Mesenchymal stem cell (in vitro differentiated cells and primary cell): ENCODE data around the gene GPAT3.

Source experiments
- DNase-seq: peaks from one replicate; pipeline ENCODE4 v3.0.0-alpha.2; 2013
- H2AFZ ChIP-seq: one replicate; pipeline ENCODE4 v1.6.1; 2013; ENCODE audit warnings: low read depth, mild to moderate bottlenecking, control low read depth, inconsistent platforms, low read length, moderate library complexity
- H2AK5ac ChIP-seq: 2 replicates; pipeline ENCODE4 v1.6.1; 2013; ENCODE audit warnings: low read length, moderate library complexity, mild to moderate bottlenecking, inconsistent platforms; ENCODE audit not compliant: severe bottlenecking
- H2BK120ac ChIP-seq: one replicate; pipeline ENCODE4 v1.6.1; 2013; ENCODE audit warnings: low read depth, mild to moderate bottlenecking, inconsistent platforms, low read length, moderate library complexity
- H2BK12ac ChIP-seq, 2 experiments: one replicate each; pipeline ENCODE4 v1.6.1; 2013; ENCODE audit warnings: inconsistent platforms in 2 of 2, low read length in 2 of 2, mild to moderate bottlenecking in 2 of 2, moderate library complexity in 2 of 2, control low read depth in 1 of 2
- H2BK15ac ChIP-seq: one replicate; pipeline ENCODE4 v1.6.1; 2013; ENCODE audit warnings: mild to moderate bottlenecking, low read depth, inconsistent platforms; ENCODE audit not compliant: poor library complexity, severe bottlenecking
- H2BK5ac ChIP-seq: 2 replicates; pipeline ENCODE4 v1.6.1; 2013; ENCODE audit warnings: low read depth, mild to moderate bottlenecking, low read length, control low read depth, inconsistent platforms; ENCODE audit not compliant: poor library complexity, severe bottlenecking
- H3K14ac ChIP-seq, 2 experiments: one replicate each; pipeline ENCODE4 v1.6.1; 2013; ENCODE audit warnings: inconsistent platforms in 2 of 2, low read length in 2 of 2, control low read depth in 1 of 2, mild to moderate bottlenecking in 1 of 2, moderate library complexity in 1 of 2
- H3K18ac ChIP-seq, 2 experiments: one replicate each; pipeline ENCODE4 v1.6.1; 2013; ENCODE audit warnings: inconsistent platforms in 2 of 2, low read length in 2 of 2, control low read depth in 1 of 2, low read depth in 1 of 2, mild to moderate bottlenecking in 1 of 2
- H3K23ac ChIP-seq, 2 experiments: one replicate each; pipeline ENCODE4 v1.6.1; 2013; ENCODE audit warnings: inconsistent platforms in 2 of 2, low read length in 2 of 2, mild to moderate bottlenecking in 2 of 2, moderate library complexity in 2 of 2, control low read depth in 1 of 2
- H3K27ac ChIP-seq: 2 replicates; pipeline ENCODE4 v1.5.1; 2013; ENCODE audit warnings: mild to moderate bottlenecking, moderate library complexity, low read length, control low read depth, inconsistent platforms; ENCODE audit not compliant: poor library complexity, severe bottlenecking
- H3K27me3 ChIP-seq, 2 experiments: 2 replicates each; pipeline versions ENCODE4 v1.6.1 to v1.7.0; 2013; ENCODE audit warnings: low read length in 2 of 2, mild to moderate bottlenecking in 2 of 2, moderate library complexity in 2 of 2, control low read depth in 1 of 2, inconsistent platforms in 1 of 2; ENCODE audit not compliant: control insufficient read depth in 1 of 2, insufficient read depth in 1 of 2
- H3K36me3 ChIP-seq, 2 experiments: 2 replicates each; pipeline versions ENCODE4 v1.6.1 to v1.7.0; 2013; ENCODE audit warnings: low read length in 2 of 2, control low read depth in 1 of 2, inconsistent platforms in 1 of 2, low read depth in 1 of 2, mild to moderate bottlenecking in 1 of 2; ENCODE audit not compliant: insufficient read depth in 2 of 2, control insufficient read depth in 1 of 2
- H3K4ac ChIP-seq, 2 experiments: one replicate each; pipeline ENCODE4 v1.6.1; 2013; ENCODE audit warnings: inconsistent platforms in 2 of 2, low read length in 2 of 2, mild to moderate bottlenecking in 2 of 2, moderate library complexity in 2 of 2, control low read depth in 1 of 2, low read depth in 1 of 2
- H3K4me1 ChIP-seq: 2 replicates; pipeline ENCODE4 v1.6.1; 2013; ENCODE audit warnings: low read depth, low read length, control low read depth; ENCODE audit not compliant: control insufficient read depth, insufficient read depth
- H3K4me2 ChIP-seq: 2 replicates; pipeline ENCODE4 v1.6.1; 2013; ENCODE audit warnings: low read length, mild to moderate bottlenecking, inconsistent platforms; ENCODE audit not compliant: poor library complexity, severe bottlenecking
- H3K4me3 ChIP-seq, 2 experiments: 2 replicates each; pipeline versions ENCODE4 v1.5.1 to v1.7.0; 2013; ENCODE audit warnings: low read length in 2 of 2, mild to moderate bottlenecking in 2 of 2, control low read depth in 1 of 2, low read depth in 1 of 2; ENCODE audit not compliant: insufficient read depth in 1 of 2
- H3K79me1 ChIP-seq: replicated peaks from 2 replicates; pipeline ENCODE4 v1.6.1; 2013; ENCODE audit warnings: mild to moderate bottlenecking, control low read depth, low read length, inconsistent platforms; ENCODE audit not compliant: poor library complexity, severe bottlenecking
- H3K9ac ChIP-seq: 2 replicates; pipeline ENCODE4 v1.7.0; 2013; ENCODE audit warnings: mild to moderate bottlenecking, low read length, moderate library complexity
- H3K9me3 ChIP-seq: 2 replicates; pipeline ENCODE4 v1.7.0; 2013; ENCODE audit warnings: mild to moderate bottlenecking, low read length; ENCODE audit not compliant: control insufficient read depth
- H4K8ac ChIP-seq: one replicate; pipeline ENCODE4 v1.6.1; 2013; ENCODE audit warnings: inconsistent platforms, mild to moderate bottlenecking, low read length, moderate library complexity
- H4K91ac ChIP-seq: one replicate; pipeline ENCODE4 v1.6.1; 2013; ENCODE audit warnings: mild to moderate bottlenecking, low read length, inconsistent platforms
- WGBS: methylation state at CpG from one replicate; pipeline ENCODE4 v1.1.7; 2013; ENCODE audit warnings: mixed read lengths; 5-methylcytosine and 5-hydroxymethylcytosine counted together

Gene GPAT3

DNA sequence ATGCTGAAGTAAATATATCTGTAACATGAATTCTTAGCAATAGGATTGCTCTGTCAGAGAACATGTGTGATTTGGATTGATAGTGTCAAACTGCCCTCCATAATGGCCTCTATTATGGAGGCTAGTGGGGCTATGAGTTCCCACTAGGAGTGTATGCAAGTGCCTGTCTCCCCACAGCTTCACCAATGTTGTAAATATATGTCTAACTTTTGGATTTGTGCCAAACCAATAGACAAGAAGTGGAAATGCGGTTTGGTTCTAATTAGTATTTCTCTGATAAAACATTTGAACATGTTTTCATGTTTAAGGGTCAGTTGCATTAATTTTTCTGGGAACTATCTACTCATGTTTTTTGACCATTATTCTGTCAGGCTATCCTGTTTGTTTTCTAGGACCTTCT, 28.1 kb downstream of the GPAT3 start:
- no peak overlapping the region for H3K27ac ChIP-seq
- no peak overlapping the region for H3K18ac ChIP-seq
- H2BK120ac ChIP-seq = no peak overlapping the region
- no peak overlapping the region for H4K8ac ChIP-seq
- H2BK12ac ChIP-seq = no peak overlapping the region
- H3K23ac ChIP-seq = no peak overlapping the region
- H2AK5ac ChIP-seq = no peak overlapping the region
- no peak overlapping the region for H3K9ac ChIP-seq
- no peaks in the 10 kb centered on the region for H3K9me3 ChIP-seq
- no peaks in the 10 kb centered on the region for H3K36me3 ChIP-seq
- H4K91ac ChIP-seq = no peak overlapping the region
- no peak overlapping the region for H3K4ac ChIP-seq
- peaks cover 3% of the 10 kb centered on the region for H3K4me1 ChIP-seq
- H3K14ac ChIP-seq = no peak overlapping the region
- H3K4me2 ChIP-seq = no peak overlapping the region
- no peak overlapping the region for H3K4me3 ChIP-seq
- no peak for DNase-seq
- H3K27me3 ChIP-seq = no peaks in the 10 kb centered on the region
- no peak overlapping the region for H2BK5ac ChIP-seq
- WGBS = 100% methylated on average over 1 of the region's 1 CpG
- no peak overlapping the region for H2BK15ac ChIP-seq
- H3K79me1 ChIP-seq = peaks cover 7% of the 10 kb centered on the region
- no peak overlapping the region for H2AFZ ChIP-seq

DNA sequence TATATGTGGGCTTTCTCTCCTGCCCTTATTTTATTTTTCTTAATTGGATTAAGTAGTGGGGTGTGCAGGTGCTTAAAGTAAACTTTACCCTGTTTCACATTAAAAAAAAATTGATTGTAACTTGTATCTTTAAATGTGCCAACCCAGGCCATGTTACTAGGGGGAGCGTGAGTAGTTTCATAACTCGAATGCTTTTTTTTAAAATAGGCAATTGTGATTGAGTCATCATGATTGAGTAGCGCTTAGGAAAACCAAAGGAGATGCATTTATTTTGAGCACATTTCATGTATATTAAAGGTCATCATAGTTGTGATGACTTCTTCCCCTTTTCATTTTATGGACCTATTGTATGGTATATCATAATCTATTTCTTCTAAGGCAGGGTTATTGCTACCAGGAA, 32.2 kb downstream of the GPAT3 start:
- no peak for DNase-seq
- no peak overlapping the region for H4K8ac ChIP-seq
- no peak overlapping the region for H3K9ac ChIP-seq
- no peaks in the 10 kb centered on the region for H3K36me3 ChIP-seq
- no peak overlapping the region for H3K14ac ChIP-seq
- H3K4me1 ChIP-seq = no peaks in the 10 kb centered on the region
- no peak overlapping the region for H3K4me2 ChIP-seq
- H2BK15ac ChIP-seq = no peak overlapping the region
- no peak overlapping the region for H2BK12ac ChIP-seq
- H2AK5ac ChIP-seq = no peak overlapping the region
- no peak overlapping the region for H3K18ac ChIP-seq
- no peak overlapping the region for H3K23ac ChIP-seq
- H2BK5ac ChIP-seq = no peak overlapping the region
- no peaks in the 10 kb centered on the region for H3K79me1 ChIP-seq
- H2AFZ ChIP-seq = no peak overlapping the region
- no peak overlapping the region for H3K4ac ChIP-seq
- 98% methylated on average over 3 of the region's 3 CpGs for WGBS
- no peak overlapping the region for H3K27ac ChIP-seq
- H4K91ac ChIP-seq = no peak overlapping the region
- H3K4me3 ChIP-seq = no peak overlapping the region
- no peaks in the 10 kb centered on the region for H3K9me3 ChIP-seq
- H3K27me3 ChIP-seq = no peaks in the 10 kb centered on the region
- no peak overlapping the region for H2BK120ac ChIP-seq

DNA sequence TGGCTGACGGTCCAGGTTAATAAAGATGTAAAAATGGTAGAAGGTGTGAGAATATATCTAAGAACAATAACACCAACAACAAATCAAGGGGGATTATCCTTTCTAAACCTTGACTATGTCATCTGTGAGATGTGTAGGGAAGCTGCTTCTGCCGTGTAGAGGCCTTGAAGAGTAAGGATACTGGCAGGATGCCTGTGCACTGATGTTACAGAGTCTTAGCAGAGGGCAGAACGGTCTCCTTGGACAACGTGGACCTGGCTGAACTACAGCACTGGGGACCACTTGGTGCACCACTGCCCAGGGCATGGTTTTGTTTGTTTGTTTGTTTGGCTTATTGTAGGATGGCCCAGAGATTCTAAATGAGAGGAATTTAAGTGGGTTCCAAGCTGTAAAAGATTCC, 33.5 kb downstream of the GPAT3 start:
- Histone ChIP-seq H3K4me3 (no peak overlapping the region), H2BK12ac (no peak overlapping the region), H4K8ac (no peak overlapping the region), H3K36me3 (no peaks in the 10 kb centered on the region), H3K4me1 (no peaks in the 10 kb centered on the region), H3K9ac (no peak overlapping the region), H2BK120ac (no peak overlapping the region), H4K91ac (no peak overlapping the region), H3K27me3 (no peaks in the 10 kb centered on the region), H3K79me1 (no peaks in the 10 kb centered on the region), H3K4ac (no peak overlapping the region), H3K4me2 (no peak overlapping the region), H2AK5ac (no peak overlapping the region), H2BK5ac (no peak overlapping the region), H3K14ac (no peak overlapping the region), H3K9me3 (no peaks in the 10 kb centered on the region), H2BK15ac (no peak overlapping the region), H2AFZ (no peak overlapping the region), H3K27ac (no peak overlapping the region), H3K18ac (no peak overlapping the region), H3K23ac (no peak overlapping the region)
- WGBS = 84% methylated on average over 3 of the region's 4 CpGs
- no peak for DNase-seq

DNA sequence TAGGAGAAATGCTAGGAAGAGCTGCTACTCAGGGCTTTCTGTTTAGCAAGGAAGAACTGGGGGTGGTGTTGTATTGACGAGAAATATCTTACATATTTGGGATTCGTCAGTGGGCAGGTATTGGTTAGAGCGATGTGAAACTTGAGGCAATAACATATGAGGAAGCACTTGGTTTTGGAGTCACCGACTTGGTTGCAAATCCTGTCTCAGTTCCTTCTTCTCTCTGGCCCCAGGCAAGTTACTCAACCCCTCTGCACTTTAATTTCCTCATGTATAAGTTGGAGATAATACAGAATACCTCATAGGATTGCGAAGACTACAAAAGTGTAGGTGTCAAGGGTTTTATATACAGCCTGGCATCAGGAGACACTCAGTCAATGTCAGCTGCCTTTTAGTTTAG, 34.1 kb downstream of the GPAT3 start:
- Histone ChIP-seq H3K14ac (no peak overlapping the region), H3K23ac (no peak overlapping the region), H3K27ac (no peak overlapping the region), H3K79me1 (no peaks in the 10 kb centered on the region), H4K91ac (no peak overlapping the region), H3K36me3 (no peaks in the 10 kb centered on the region), H2AFZ (no peak overlapping the region), H2AK5ac (no peak overlapping the region), H2BK15ac (no peak overlapping the region), H3K4me2 (no peak overlapping the region), H2BK12ac (no peak overlapping the region), H2BK120ac (no peak overlapping the region), H3K4ac (no peak overlapping the region), H3K9me3 (no peaks in the 10 kb centered on the region), H2BK5ac (no peak overlapping the region), H3K4me1 (no peaks in the 10 kb centered on the region), H3K18ac (no peak overlapping the region), H3K4me3 (no peak overlapping the region), H3K27me3 (no peaks in the 10 kb centered on the region), H3K9ac (no peak overlapping the region), H4K8ac (no peak overlapping the region)
- WGBS = 95% methylated on average over 3 of the region's 5 CpGs
- DNase-seq = no peak
